ENCODE results near the gene PRKG1. TPM values are rescaled to one million over a fixed set of nuclear protein-coding genes. Genes with fewer than 3 reads are reported as not detected.

PRKG1 gene
- total and polyA plus RNA-seq, 2 of the 8 experiments (the other 6 are each of a cell fraction or from before 2014, with no cell fraction given): 4.2 to 15.2 TPM

GRCh38 chr10:51358227-51358626, 283.9 kb downstream of the PRKG1 start (continued):
- TF ChIP-seq RXRA (IDR thresholded peaks at IDR 0.05; ENCODE audit: insufficient read depth, low read depth, low read length) (no peak), RNF2 (IDR thresholded peaks at IDR 0.05; ENCODE audit: borderline replicate concordance, low read depth, low read length, missing control alignments, poor library complexity, severe bottlenecking) (no peak), ATF3 (IDR thresholded peaks at IDR 0.05; ENCODE audit: insufficient read depth, low read depth, low read length) (no peak)

Data from H1 (cell line).